ENCODE data around the gene TMEM181. TPM values are rescaled to one million over a fixed set of nuclear protein-coding genes. Genes with fewer than 3 reads are reported as not detected.
A peak's percentile ranks its signal among the peaks of the same experiment; 100 is the strongest.

The TMEM181 gene
- total RNA-seq, 2 experiments from 2014 or later, result 10.0 to 10.1 TPM

GRCh38 chr6:158677906-158678578 is 118.2 kb downstream of the TMEM181 start:
- ATAC-seq, result no peak
- peaks cover 16% of the 10 kb centered on the region for H3K4me1 Mint-ChIP-seq (ENCODE audit: low read depth)

GRCh38 chr6:158680015-158680414 is 120.1 kb downstream of the TMEM181 start:
- DNase-seq, result no peak
- Mint-ChIP-seq H3K27me3 (no peaks in the 10 kb centered on the region), H3K4me1 (ENCODE audit: low read depth) (peaks cover 31% of the 10 kb centered on the region), H3K4me3 (no peak overlapping the region), H3K36me3 (ENCODE audit: low read depth) (peaks cover 75% of the 10 kb centered on the region), H3K9me3 (no peaks in the 10 kb centered on the region), H3K27ac (no peak overlapping the region)
- no peak for ATAC-seq
- TF ChIP-seq CTCF (IDR thresholded peaks at IDR 0.05), result no peak
- CTCF ChIA-PET, result interaction anchor here (0.7 to 1.3 kb wide), 3 partner anchors 11 to 20 kb away, joined by 3 to 4 read pairs (median 3); no protein-coding TSS in a partner anchor
- POLR2A ChIA-PET, result no interaction called here
- intact Hi-C loops (cut with micrococcal nuclease), result no loop called here

More at GRCh38 chr6:158677906-158678578, 118.2 kb downstream of the TMEM181 start:
- Mint-ChIP-seq H3K9me3 (no peaks in the 10 kb centered on the region), H3K27me3 (no peaks in the 10 kb centered on the region), H3K36me3 (ENCODE audit: low read depth) (peaks cover 71% of the 10 kb centered on the region), H3K27ac (no peak overlapping the region), H3K4me3 (no peak overlapping the region)
- no peak for TF ChIP-seq CTCF (IDR thresholded peaks at IDR 0.05)
- ChIA-PET CTCF (interaction anchor here (2.8 kb wide), 1 partner anchor 13 kb away, joined by 12 read pairs; no protein-coding TSS in a partner anchor), POLR2A (interaction anchor here (0.6 to 1.2 kb wide), 3 partner anchors 10 to 27 kb away, joined by 3 read pairs; no protein-coding TSS in a partner anchor)
- no peak for DNase-seq
- intact Hi-C loops (cut with micrococcal nuclease), result no loop called here

GRCh38 chr6:158680481-158680880 is 120.6 kb downstream of the TMEM181 start:
- ChIA-PET CTCF (interaction anchor here (1.1 to 1.3 kb wide), 2 partner anchors 11 to 18 kb away, joined by 3 to 4 read pairs; no protein-coding TSS in a partner anchor), POLR2A (no interaction called here)
- H3K27me3 Mint-ChIP-seq, result no peaks in the 10 kb centered on the region
- peaks cover 32% of the 10 kb centered on the region for H3K4me1 Mint-ChIP-seq (ENCODE audit: low read depth)
- no peak for TF ChIP-seq CTCF (IDR thresholded peaks at IDR 0.05)
- H3K4me3 Mint-ChIP-seq, result no peak overlapping the region
- no peaks in the 10 kb centered on the region for H3K9me3 Mint-ChIP-seq
- intact Hi-C loops (cut with micrococcal nuclease), result no loop called here
- ATAC-seq, result no peak
- H3K36me3 Mint-ChIP-seq (ENCODE audit: low read depth), result peaks cover 74% of the 10 kb centered on the region
- DNase-seq, result no peak
- no peak overlapping the region for H3K27ac Mint-ChIP-seq

- Mint-ChIP-seq H3K36me3 (ENCODE audit: low read depth) (peaks cover 83% of the 10 kb centered on the region), H3K27me3 (no peaks in the 10 kb centered on the region), H3K4me3 (no peak overlapping the region), H3K9me3 (no peaks in the 10 kb centered on the region), H3K4me1 (ENCODE audit: low read depth) (peaks cover 52% of the 10 kb centered on the region), H3K27ac (no peak overlapping the region)
- ATAC-seq (no peak), DNase-seq (no peak)
- ChIA-PET CTCF (interaction anchor here (1.7 kb wide), 1 partner anchor 24 kb away, joined by 7 read pairs; no protein-coding TSS in a partner anchor), POLR2A (interaction anchor here (0.6 to 1.2 kb wide), 2 partner anchors 10 to 72 kb away, joined by 3 read pairs; no protein-coding TSS in a partner anchor)
- TF ChIP-seq CTCF (IDR thresholded peaks at IDR 0.05), result no peak
- intact Hi-C loops (cut with micrococcal nuclease), result no loop called here
Measured at GRCh38 chr6:158684311-158684710, 124.4 kb downstream of the TMEM181 start.

GRCh38 chr6:158684745-158685324 is 124.9 kb downstream of the TMEM181 start:
- CTCF ChIA-PET, result interaction anchor here (1.7 kb wide), 1 partner anchor 25 kb away, joined by 7 read pairs; no protein-coding TSS in a partner anchor
- Mint-ChIP-seq H3K27ac (peak overlapping the region; percentile 28), H3K4me3 (no peak overlapping the region), H3K36me3 (ENCODE audit: low read depth) (peaks cover 79% of the 10 kb centered on the region), H3K27me3 (no peaks in the 10 kb centered on the region), H3K4me1 (ENCODE audit: low read depth) (peaks cover 51% of the 10 kb centered on the region), H3K9me3 (no peaks in the 10 kb centered on the region)
- DNase-seq (no peak), ATAC-seq (no peak)
- POLR2A ChIA-PET, result interaction anchor here (0.6 to 1.2 kb wide), 2 partner anchors 10 to 71 kb away, joined by 3 read pairs; no protein-coding TSS in a partner anchor
- intact Hi-C loops (cut with micrococcal nuclease), result loop anchor here (5.0 kb wide), 2 partner anchors 38 to 473 kb away; no protein-coding TSS in a partner anchor
- no peak for TF ChIP-seq CTCF (IDR thresholded peaks at IDR 0.05)
